Hepatocyte (in vitro differentiated cells): ENCODE results near the gene PDE1C. TPM values are rescaled to one million over a fixed set of nuclear protein-coding genes. Genes with fewer than 3 reads are reported as not detected.

Source experiments
- DNase-seq: peaks from one replicate; pipeline ENCODE4 v3.0.0-alpha.2; 2016; ENCODE audit warnings: low spot score
- H2AFZ ChIP-seq: fragments of 200-600 bp; sonication (generic); 2 replicates; pipeline ENCODE4 v1.6.0; 2016; ENCODE audit warnings: antibody characterized with exemption, mild to moderate bottlenecking
- H3K27ac ChIP-seq: fragments of 200-600 bp; sonication (generic); 2 replicates; pipeline ENCODE4 v1.5.1; 2016; ENCODE audit warnings: mild to moderate bottlenecking
- H3K27me3 ChIP-seq: fragments of 200-600 bp; sonication (generic); 2 replicates; pipeline ENCODE4 v1.6.1; 2016
- H3K36me3 ChIP-seq: fragments of 200-600 bp; sonication (generic); replicated peaks from 2 replicates; pipeline ENCODE4 v1.5.1; 2016; ENCODE audit warnings: low read depth; ENCODE audit not compliant: insufficient read depth
- H3K4me1 ChIP-seq: fragments of 200-600 bp; sonication (generic); 2 replicates; pipeline ENCODE4 v1.5.1; 2016; ENCODE audit warnings: mild to moderate bottlenecking, moderate library complexity; ENCODE audit not compliant: insufficient read depth
- H3K4me2 ChIP-seq: fragments of 200-600 bp; sonication (generic); 2 replicates; pipeline ENCODE4 v1.6.0; 2016
- H3K4me3 ChIP-seq: fragments of 200-600 bp; sonication (generic); 2 replicates; pipeline ENCODE4 v1.5.1; 2016; ENCODE audit warnings: mild to moderate bottlenecking
- H3K79me2 ChIP-seq: fragments of 200-600 bp; sonication (generic); 2 replicates; pipeline ENCODE4 v1.6.0; 2017; ENCODE audit warnings: mild to moderate bottlenecking
- H3K9me2 ChIP-seq: fragments of 200-600 bp; sonication (generic); replicated peaks from 2 replicates; pipeline ENCODE4 v1.6.0; 2017; ENCODE audit warnings: mild to moderate bottlenecking; ENCODE audit not compliant: insufficient read depth
- H3K9me3 ChIP-seq: fragments of 200-600 bp; sonication (generic); 2 replicates; pipeline ENCODE4 v1.5.1; 2016; ENCODE audit warnings: low read depth, mild to moderate bottlenecking
- H4K20me1 ChIP-seq: fragments of 200-600 bp; sonication (generic); 2 replicates; pipeline ENCODE4 v1.6.0; 2016; ENCODE audit warnings: mild to moderate bottlenecking; ENCODE audit not compliant: insufficient read depth, poor library complexity, severe bottlenecking
- CTCF ChIP-seq: fragments of 200-600 bp; sonication (generic); IDR thresholded peaks from 2 replicates; pipeline ENCODE4 v1.5.1; 2016; ENCODE audit warnings: antibody characterized with exemption, mild to moderate bottlenecking; ENCODE audit not compliant: poor library complexity
- EZH2 ChIP-seq: fragments of 200-600 bp; sonication (generic); IDR thresholded peaks from 2 replicates; pipeline ENCODE4 v1.6.1; 2016; ENCODE audit warnings: antibody characterized with exemption, mild to moderate bottlenecking, borderline replicate concordance
- EZH2phosphoT487 ChIP-seq: fragments of 200-600 bp; sonication (generic); IDR thresholded peaks from one replicate; pipeline ENCODE4 v1.6.1; 2018; ENCODE audit warnings: antibody characterized with exemption, mild to moderate bottlenecking, low read depth, moderate library complexity; ENCODE audit not compliant: unreplicated experiment, severe bottlenecking
- WGBS: methylation state at CpG from one replicate; pipeline ENCODE4 v1.1.6; 2016; ENCODE audit warnings: low lambda C conversion rate; ENCODE audit errors: missing lambda C conversion rate; 5-methylcytosine and 5-hydroxymethylcytosine counted together
- polyA plus RNA-seq: library from polyadenylated mRNA; unstranded; fragments of >200 nt; fragmentation: Nextera tagmentation; extraction: Ambion mirVana; gene quantifications from 2 replicates; pipeline ENCODE4 v1.2.1, GENCODE V29; 2016
- total RNA-seq: library from RNA; depleted of rRNA; stranded (reverse); fragments of >200 nt; gene quantifications from 2 replicates; pipeline ENCODE4 v1.2.3, GENCODE V29; 2014

PDE1C gene
- total and polyA plus RNA-seq, 2 experiments from 2014 or later = 1.8 to 5.0 TPM

GRCh38 chr7:32094516-32094915 is 24.3 kb upstream of the PDE1C start:
- H3K4me2 ChIP-seq = no peak overlapping the region
- H3K4me3 ChIP-seq = no peak overlapping the region
- no peaks in the 10 kb centered on the region for H3K9me2 ChIP-seq
- no peaks in the 10 kb centered on the region for H3K4me1 ChIP-seq
- H2AFZ ChIP-seq = no peak overlapping the region
- no peak for DNase-seq
- H3K9me3 ChIP-seq = no peaks in the 10 kb centered on the region
- no peaks in the 10 kb centered on the region for H3K27me3 ChIP-seq
- no peaks in the 10 kb centered on the region for H3K36me3 ChIP-seq
- H3K27ac ChIP-seq = no peak overlapping the region
- WGBS = 87% methylated on average over 4 of the region's 4 CpGs
- H3K79me2 ChIP-seq = no peaks in the 10 kb centered on the region
- no peaks in the 10 kb centered on the region for H4K20me1 ChIP-seq
- no peak for TF ChIP-seq EZH2phosphoT487
- no peak for TF ChIP-seq EZH2
- TF ChIP-seq CTCF = no peak

DNA sequence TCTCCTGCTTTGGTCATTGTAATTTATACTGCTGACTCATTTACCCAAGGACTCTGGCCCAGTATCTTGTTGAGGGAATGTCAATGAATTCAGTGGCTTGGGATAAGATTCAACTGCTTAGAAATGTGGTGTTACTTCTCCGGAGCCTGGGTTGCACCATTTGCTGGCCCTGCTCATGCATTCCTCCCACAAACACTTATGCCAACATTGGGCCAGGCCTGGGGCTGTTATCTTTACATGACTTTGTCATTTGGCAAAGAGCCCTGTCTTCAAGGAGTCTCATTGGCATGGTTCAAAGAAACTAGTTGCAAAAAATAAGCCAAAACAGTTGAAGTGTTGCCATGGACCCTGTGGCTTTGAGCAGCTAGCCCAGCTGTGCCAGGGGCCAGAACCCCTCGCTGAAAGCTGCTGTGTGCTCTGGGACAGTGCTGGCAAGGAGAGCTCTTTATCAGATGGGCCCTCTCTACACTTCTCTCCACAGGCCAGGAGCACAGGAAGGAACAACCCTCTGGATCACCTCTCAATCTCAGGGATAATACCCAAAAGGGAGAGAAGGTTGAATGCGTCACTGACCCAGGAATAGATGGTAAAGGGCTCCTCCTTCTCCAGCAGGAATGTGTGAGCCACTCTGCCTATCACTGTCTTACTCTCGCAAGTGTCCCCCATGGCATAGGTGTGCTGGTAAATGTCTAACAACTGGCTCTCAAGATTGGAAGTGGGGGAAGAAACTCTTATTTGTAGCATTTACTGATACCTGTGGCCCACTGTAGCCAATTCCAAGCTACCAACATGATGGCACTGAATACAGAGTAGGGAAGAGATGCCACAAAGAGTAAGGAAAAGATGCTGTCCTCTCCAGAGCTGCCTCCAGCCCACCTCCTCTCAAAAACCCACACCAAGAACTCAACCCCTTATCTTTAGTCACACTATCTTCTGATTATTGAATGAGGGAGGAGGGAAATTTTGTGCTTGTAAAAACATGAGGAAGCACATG is 23.5 kb upstream of the PDE1C start:
- H4K20me1 ChIP-seq = no peaks in the 10 kb centered on the region
- DNase-seq = no peak
- no peaks in the 10 kb centered on the region for H3K79me2 ChIP-seq
- H3K9me3 ChIP-seq = no peaks in the 10 kb centered on the region
- H3K4me3 ChIP-seq = no peak overlapping the region
- H3K36me3 ChIP-seq = no peaks in the 10 kb centered on the region
- H3K4me1 ChIP-seq = no peaks in the 10 kb centered on the region
- H3K27me3 ChIP-seq = no peaks in the 10 kb centered on the region
- no peak overlapping the region for H2AFZ ChIP-seq
- TF ChIP-seq EZH2 = no peak
- TF ChIP-seq EZH2phosphoT487 = no peak
- TF ChIP-seq CTCF = no peak
- no peak overlapping the region for H3K4me2 ChIP-seq
- WGBS = 49% methylated on average over 4 of the region's 4 CpGs
- H3K27ac ChIP-seq = no peak overlapping the region
- no peaks in the 10 kb centered on the region for H3K9me2 ChIP-seq

GRCh38 chr7:32092346-32092745 is 22.1 kb upstream of the PDE1C start:
- H3K79me2 ChIP-seq = no peaks in the 10 kb centered on the region
- DNase-seq = no peak
- no peaks in the 10 kb centered on the region for H3K9me3 ChIP-seq
- H3K27me3 ChIP-seq = no peaks in the 10 kb centered on the region
- no peak overlapping the region for H3K27ac ChIP-seq
- H3K4me1 ChIP-seq = no peaks in the 10 kb centered on the region
- no peak overlapping the region for H2AFZ ChIP-seq
- H3K36me3 ChIP-seq = no peaks in the 10 kb centered on the region
- no peak overlapping the region for H3K4me3 ChIP-seq
- no peak for TF ChIP-seq EZH2
- TF ChIP-seq EZH2phosphoT487 = no peak
- TF ChIP-seq CTCF = no peak
- no peaks in the 10 kb centered on the region for H3K9me2 ChIP-seq
- no peaks in the 10 kb centered on the region for H4K20me1 ChIP-seq
- WGBS = 83% methylated on average over 1 of the region's 1 CpG
- H3K4me2 ChIP-seq = no peak overlapping the region
